Spleen (tissue), 11 donors: ENCODE measurements around the gene YTHDC2. TPM values are rescaled to one million over a fixed set of nuclear protein-coding genes. Genes with fewer than 3 reads are reported as not detected.

Experiments used
- DNase-seq: peaks from one replicate; pipeline ENCODE4 v3.0.0-alpha.2; 2020
- H3K27ac ChIP-seq, 8 donors: fragments of 200-600 bp; sonication (generic) in 7 of 8; 1 replicate in 4 of 8; 2 replicates in 4 of 8; pipeline versions ENCODE4 v1.5.0 to v1.8.0; 2016 to 2021; ENCODE audit warnings: inconsistent platforms in 4 of 8, mild to moderate bottlenecking in 4 of 8, moderate library complexity in 1 of 8
- H3K27me3 ChIP-seq, 7 donors: fragments of 200-600 bp; sonication (generic) in 6 of 7; replicated peaks in 1 of 7; 1 replicate in 4 of 7; 2 replicates in 3 of 7; pipeline versions ENCODE4 v1.5.0 to v1.8.0; 2016 to 2021; ENCODE audit warnings: inconsistent platforms in 3 of 7, mild to moderate bottlenecking in 1 of 7
- H3K36me3 ChIP-seq, 6 donors: fragments of 200-600 bp; sonication (generic) in 5 of 6; 1 replicate in 4 of 6; 2 replicates in 2 of 6; pipeline versions ENCODE4 v1.5.0 to v1.8.0; 2016 to 2021; ENCODE audit warnings: inconsistent platforms in 2 of 6
- H3K4me1 ChIP-seq, 6 donors: fragments of 200-600 bp; sonication (generic) in 5 of 6; 1 replicate in 3 of 6; 2 replicates in 3 of 6; pipeline versions ENCODE4 v1.5.0 to v1.8.0; 2016 to 2021; ENCODE audit warnings: inconsistent platforms in 3 of 6
- H3K4me3 ChIP-seq, 8 donors: fragments of 200-600 bp; sonication (generic) in 7 of 8; 1 replicate in 4 of 8; 2 replicates in 4 of 8; pipeline versions ENCODE4 v1.5.0 to v1.8.0; 2016 to 2021; ENCODE audit warnings: inconsistent platforms in 4 of 8, mild to moderate bottlenecking in 4 of 8, moderate library complexity in 2 of 8
- H3K9me3 ChIP-seq, 8 donors: fragments of 200-600 bp; sonication (generic) in 7 of 8; 1 replicate in 4 of 8; 2 replicates in 4 of 8; pipeline versions ENCODE4 v1.5.0 to v1.8.0; 2016 to 2021; ENCODE audit warnings: inconsistent platforms in 4 of 8
- POLR2A ChIP-seq, 3 donors: fragments of 450-650 bp; IDR thresholded peaks; one replicate each; pipeline ENCODE4 v1.5.1; 2017; ENCODE audit warnings: antibody characterized with exemption in 3 of 3, mild to moderate bottlenecking in 1 of 3
- POLR2AphosphoS5 ChIP-seq, 3 donors: sonication (generic); formaldehyde crosslinking; IDR thresholded peaks; one replicate each; pipeline ENCODE4 v1.5.1; 2017; ENCODE audit warnings: antibody characterized with exemption in 3 of 3
- WGBS, 5 donors: extraction: QIAGEN DNeasy Blood & Tissue Kit in 3 of 5; methylation state at CpG; one replicate each; pipeline versions ENCODE4 v1.1.5 to v1.1.7; 2013 to 2018; 5-methylcytosine and 5-hydroxymethylcytosine counted together
- intact Hi-C: fragments of 100-400 bp; cut with DNase I; formaldehyde crosslinking; loops from one replicate; pipeline ENCODE4 v1.15.0; 2023; ENCODE audit warnings: low total_unique reads
- polyA plus RNA-seq, 3 donors: library from polyadenylated mRNA; stranded (reverse); fragments of 200-250 nt; gene quantifications; one replicate each; pipeline ENCODE4 v1.2.1, GENCODE V29; 2013
- total RNA-seq, 7 donors: library from RNA; depleted of rRNA in 3 of 7; stranded (reverse); fragments of >200 nt in 3 of 7; fragmentation: NEBNext Ultra II Directional in 4 of 7; extraction: Animal tissue kit (Norgen Biotek cat#: 25700) in 4 of 7; gene quantifications; one replicate each; pipeline versions ENCODE4 v1.1.0 to v1.2.1, GENCODE V29; 2016 to 2021
- TF ChIP-seq, protein P1 (sequence below), 11 experiments: fragments of 200-600 bp in 7 of 11; fragments of 450-650 bp in 4 of 11; sonication (generic) in 4 of 11; IDR thresholded peaks in 8 of 11; conservative IDR thresholded peaks in 3 of 11; 1 replicate in 7 of 11; 2 replicates in 4 of 11; pipeline versions ENCODE4 v1.4.0 to v1.8.0; 2016 to 2021; ENCODE audit warnings: antibody characterized with exemption in 11 of 11, inconsistent platforms in 4 of 11, mild to moderate bottlenecking in 1 of 11
- donor health status: healthy with polysubstance abuse.
- donor health status: DM: no; HTN: no; CAD: no; lungs with moderate emphysema.
- donor health status: DM: no; HTN: no; CAD: no.
- donor health status: Bipolar disorder and iron deficiency.
- donor health status: healthy.
- donor health status: DM: no; HTN: no; CAD: no.
- donor health status: DM: yes; HTN: yes; CAD: no.

The YTHDC2 gene
- total and polyA plus RNA-seq, 10 donors = 9.3 to 52.2 (median 33.8) TPM

DNA sequence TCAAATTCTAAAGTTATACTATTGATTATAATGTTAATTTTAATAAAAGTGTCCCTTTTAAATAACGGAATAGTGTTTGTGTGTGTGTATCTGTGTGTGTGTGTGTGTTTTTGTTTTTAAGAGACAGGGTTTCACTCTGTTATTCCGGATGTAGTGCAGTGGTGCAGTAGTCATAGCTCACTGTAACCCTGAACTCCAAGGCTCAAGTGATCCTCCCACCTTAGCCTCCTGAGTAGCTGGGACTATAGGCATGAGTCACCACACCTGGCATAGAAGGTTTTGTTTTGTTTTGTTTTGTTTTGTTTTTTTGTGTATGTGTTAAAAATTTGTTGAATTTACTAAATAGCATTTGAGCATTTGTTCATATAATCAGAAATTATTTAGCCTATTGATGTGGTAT is 64.6 kb downstream of the YTHDC2 start:
- H3K4me1 ChIP-seq = no peaks in the 10 kb centered on the region
- H3K27ac ChIP-seq = no peak overlapping the region
- WGBS, 5 donors = 66 to 92% (median 90%) methylated on average over 2 of the region's 2 CpGs
- TF ChIP-seq POLR2A (IDR thresholded peaks at IDR 0.05) = no peak
- no peak for TF ChIP-seq POLR2AphosphoS5 (IDR thresholded peaks at IDR 0.05)
- TF ChIP-seq, protein P1, sequence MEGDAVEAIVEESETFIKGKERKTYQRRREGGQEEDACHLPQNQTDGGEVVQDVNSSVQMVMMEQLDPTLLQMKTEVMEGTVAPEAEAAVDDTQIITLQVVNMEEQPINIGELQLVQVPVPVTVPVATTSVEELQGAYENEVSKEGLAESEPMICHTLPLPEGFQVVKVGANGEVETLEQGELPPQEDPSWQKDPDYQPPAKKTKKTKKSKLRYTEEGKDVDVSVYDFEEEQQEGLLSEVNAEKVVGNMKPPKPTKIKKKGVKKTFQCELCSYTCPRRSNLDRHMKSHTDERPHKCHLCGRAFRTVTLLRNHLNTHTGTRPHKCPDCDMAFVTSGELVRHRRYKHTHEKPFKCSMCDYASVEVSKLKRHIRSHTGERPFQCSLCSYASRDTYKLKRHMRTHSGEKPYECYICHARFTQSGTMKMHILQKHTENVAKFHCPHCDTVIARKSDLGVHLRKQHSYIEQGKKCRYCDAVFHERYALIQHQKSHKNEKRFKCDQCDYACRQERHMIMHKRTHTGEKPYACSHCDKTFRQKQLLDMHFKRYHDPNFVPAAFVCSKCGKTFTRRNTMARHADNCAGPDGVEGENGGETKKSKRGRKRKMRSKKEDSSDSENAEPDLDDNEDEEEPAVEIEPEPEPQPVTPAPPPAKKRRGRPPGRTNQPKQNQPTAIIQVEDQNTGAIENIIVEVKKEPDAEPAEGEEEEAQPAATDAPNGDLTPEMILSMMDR (IDR thresholded peaks at IDR 0.05 in 8 of 11, conservative IDR thresholded peaks at IDR 0.05 in 3 of 11) = no peak
- peaks cover 0 to 2% (median under 1%) of the 10 kb centered on the region in 8 donors for H3K9me3 ChIP-seq
- peaks cover 5 to 70% (median 22%) of the 10 kb centered on the region in 6 donors for H3K36me3 ChIP-seq
- H3K4me3 ChIP-seq = no peak overlapping the region
- H3K27me3 ChIP-seq = no peaks in the 10 kb centered on the region
- intact Hi-C loops = no loop called here
- no peak for DNase-seq

DNA sequence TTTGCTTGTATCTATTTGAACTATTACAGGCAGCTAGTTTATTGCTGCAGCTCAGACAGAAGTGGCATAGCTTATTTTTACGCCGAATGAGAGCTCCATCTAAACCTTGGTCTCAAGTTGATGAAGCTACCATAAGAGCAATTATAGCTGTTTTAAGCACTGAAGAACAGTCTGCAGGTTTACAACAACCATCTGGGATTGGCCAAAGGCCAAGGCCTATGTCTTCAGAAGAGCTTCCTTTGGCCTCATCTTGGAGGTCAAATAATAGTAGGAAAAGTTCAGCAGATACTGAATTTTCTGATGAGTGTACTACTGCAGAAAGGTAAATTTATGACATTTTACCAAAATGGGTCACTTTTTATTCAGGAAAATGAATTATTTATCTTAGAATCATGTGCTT is 67.9 kb downstream of the YTHDC2 start:
- no peaks in the 10 kb centered on the region for H3K4me1 ChIP-seq
- no peak for DNase-seq
- peaks cover 0 to 70% (median 14%) of the 10 kb centered on the region in 6 donors for H3K36me3 ChIP-seq
- intact Hi-C loops = no loop called here
- no peaks in the 10 kb centered on the region for H3K27me3 ChIP-seq
- no peaks in the 10 kb centered on the region for H3K9me3 ChIP-seq
- no peak overlapping the region for H3K27ac ChIP-seq
- H3K4me3 ChIP-seq = no peak overlapping the region
- TF ChIP-seq POLR2A (IDR thresholded peaks at IDR 0.05) (no peak), POLR2AphosphoS5 (IDR thresholded peaks at IDR 0.05) (no peak)
- TF ChIP-seq, protein P1 (IDR thresholded peaks at IDR 0.05 in 8 of 11, conservative IDR thresholded peaks at IDR 0.05 in 3 of 11) = no peak
- WGBS, 5 donors = 91 to 96% (median 92%) methylated on average over 2 of the region's 2 CpGs

DNA sequence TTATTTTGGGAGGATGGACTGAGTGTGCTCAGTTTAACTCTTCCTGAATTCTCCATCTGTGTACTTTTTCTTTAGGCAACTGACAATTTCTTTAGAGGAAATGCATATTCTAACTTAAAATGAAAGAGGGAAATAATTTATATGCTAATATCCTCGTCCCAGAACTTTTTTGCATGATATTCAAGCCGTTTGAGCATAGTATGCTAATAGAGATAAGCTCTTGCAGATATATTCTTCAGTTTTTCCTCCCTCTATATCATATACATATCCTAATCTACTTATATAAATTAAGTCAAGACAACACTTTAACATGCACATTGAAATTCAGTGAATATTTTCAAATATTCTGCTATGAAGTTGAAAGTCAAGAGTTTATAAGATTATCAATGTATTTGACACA is 84.7 kb downstream of the YTHDC2 start:
- no peaks in the 10 kb centered on the region for H3K9me3 ChIP-seq
- H3K27ac ChIP-seq = no peak overlapping the region
- H3K27me3 ChIP-seq = no peaks in the 10 kb centered on the region
- no peak overlapping the region for H3K4me3 ChIP-seq
- no peak for TF ChIP-seq POLR2A (IDR thresholded peaks at IDR 0.05)
- no peak for TF ChIP-seq POLR2AphosphoS5 (IDR thresholded peaks at IDR 0.05)
- TF ChIP-seq, protein P1 (IDR thresholded peaks at IDR 0.05 in 8 of 11, conservative IDR thresholded peaks at IDR 0.05 in 3 of 11) = no peak
- 85 to 94% (median 86%) methylated on average over 2 of the region's 2 CpGs for WGBS, 5 donors
- intact Hi-C loops = no loop called here
- H3K4me1 ChIP-seq = peaks cover 0 to 11% (median 0%) of the 10 kb centered on the region in 6 donors
- peaks cover 0 to 25% (median 11%) of the 10 kb centered on the region in 6 donors for H3K36me3 ChIP-seq
- no peak for DNase-seq

DNA sequence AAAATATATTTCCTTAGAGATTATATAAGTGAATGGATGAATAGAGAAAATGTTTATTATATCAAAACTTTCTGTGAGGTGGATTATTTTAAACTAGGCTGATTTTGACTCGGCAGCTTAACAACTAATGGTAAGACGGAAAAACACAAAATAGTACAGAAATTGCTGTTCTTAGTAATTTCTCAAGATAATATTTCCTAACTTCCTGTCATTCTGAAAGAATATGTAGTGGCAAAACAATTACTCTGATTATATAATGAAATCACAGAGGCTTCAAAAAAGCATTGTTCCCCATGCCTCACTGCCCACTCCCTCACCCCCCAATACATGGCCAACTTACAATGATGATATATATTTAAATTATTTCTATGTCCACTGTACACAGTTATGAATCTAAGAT is 85.4 kb downstream of the YTHDC2 start:
- WGBS, 5 donors = 21 to 65% (median 39%) methylated on average over 2 of the region's 2 CpGs
- intact Hi-C loops = no loop called here
- DNase-seq = no peak

More for the DNA sequence above, 85.4 kb downstream of the YTHDC2 start:
- Histone ChIP-seq H3K4me1 (peaks cover 0 to 11% (median 0%) of the 10 kb centered on the region in 6 donors), H3K27me3 (no peaks in the 10 kb centered on the region), H3K4me3 (no peak overlapping the region), H3K27ac (no peak overlapping the region), H3K36me3 (peaks cover 0 to 17% (median 6%) of the 10 kb centered on the region in 6 donors), H3K9me3 (no peaks in the 10 kb centered on the region)
- TF ChIP-seq POLR2A (IDR thresholded peaks at IDR 0.05) = no peak
- TF ChIP-seq POLR2AphosphoS5 (IDR thresholded peaks at IDR 0.05) = no peak
- TF ChIP-seq, protein P1 (IDR thresholded peaks at IDR 0.05 in 8 of 11, conservative IDR thresholded peaks at IDR 0.05 in 3 of 11) = no peak
